K562 (cell line): ENCODE results near the gene VWA2.

Experiments
- ADNP ChIP-seq: fragments of 200-800 bp; sonication (Bioruptor generic); IDR thresholded peaks from 2 replicates; pipeline ENCODE4 v1.6.1; 2016; ENCODE audit warnings: missing genetic modification characterization, missing compliant biosample characterization
- CC2D1A ChIP-seq: fragments of 450-650 bp; IDR thresholded peaks from 2 replicates; pipeline ENCODE4 v1.6.1; 2017; ENCODE audit warnings: mild to moderate bottlenecking
- FOS ChIP-seq: IDR thresholded peaks from 3 replicates; pipeline ENCODE4 v1.6.1; 2011; ENCODE audit not compliant: insufficient read length; ENCODE audit errors: extremely low read depth
- L3MBTL2 ChIP-seq: fragments of 450-650 bp; IDR thresholded peaks from 2 replicates; pipeline ENCODE4 v1.6.1; 2016; ENCODE audit warnings: mild to moderate bottlenecking, moderate library complexity
- POLR2AphosphoS5 ChIP-seq: IDR thresholded peaks from 2 replicates; pipeline ENCODE4 v1.6.1; 2011; ENCODE audit warnings: mild to moderate bottlenecking, low read depth, low read length, moderate library complexity; ENCODE audit not compliant: control insufficient read depth, insufficient read depth
- RFX1 ChIP-seq: fragments of 450-650 bp; IDR thresholded peaks from 2 replicates; pipeline ENCODE4 v1.6.1; 2016; ENCODE audit warnings: mild to moderate bottlenecking, moderate library complexity
- SRF ChIP-seq, 2 experiments: fragments of 250-450, 450-650 bp in 1 of 2; sonication (Bioruptor Pico) in 1 of 2; sonication (generic) in 1 of 2; formaldehyde crosslinking; IDR thresholded peaks; 2 replicates each; pipeline versions ENCODE4 v1.5.0 to v1.5.1; 2020 to 2022; ENCODE audit warnings: mild to moderate bottlenecking in 1 of 2, missing genetic modification reagents in 1 of 2
- SRSF9 ChIP-seq: fragments of 200-400 bp; formaldehyde crosslinking; IDR thresholded peaks from 2 replicates; pipeline ENCODE4 v1.6.1; 2017; ENCODE audit warnings: low read depth, low read length, borderline replicate concordance
- ZNF384 ChIP-seq: IDR thresholded peaks from 2 replicates; pipeline ENCODE4 v1.6.1; 2012; ENCODE audit warnings: low read depth, low read length, improper control_type of control experiment
- TF ChIP-seq, protein P1 (sequence below): sonication (generic); formaldehyde crosslinking; IDR thresholded peaks from 2 replicates; pipeline ENCODE4 v1.8.1; 2023; ENCODE audit warnings: mild to moderate bottlenecking, missing genetic modification reagents
- TF ChIP-seq, protein P2 (sequence below), 3 experiments: IDR thresholded peaks in 2 of 3; conservative IDR thresholded peaks in 1 of 3; 2 replicates each; pipeline ENCODE4 v1.5.1; 2011 to 2012; ENCODE audit warnings: low read length in 3 of 3, mild to moderate bottlenecking in 3 of 3, control low read depth in 2 of 3, improper control_type of control experiment in 1 of 3, inconsistent platforms in 1 of 3, low read depth in 1 of 3, mixed read lengths in 1 of 3, moderate library complexity in 1 of 3; ENCODE audit not compliant: insufficient read depth in 2 of 3

DNA sequence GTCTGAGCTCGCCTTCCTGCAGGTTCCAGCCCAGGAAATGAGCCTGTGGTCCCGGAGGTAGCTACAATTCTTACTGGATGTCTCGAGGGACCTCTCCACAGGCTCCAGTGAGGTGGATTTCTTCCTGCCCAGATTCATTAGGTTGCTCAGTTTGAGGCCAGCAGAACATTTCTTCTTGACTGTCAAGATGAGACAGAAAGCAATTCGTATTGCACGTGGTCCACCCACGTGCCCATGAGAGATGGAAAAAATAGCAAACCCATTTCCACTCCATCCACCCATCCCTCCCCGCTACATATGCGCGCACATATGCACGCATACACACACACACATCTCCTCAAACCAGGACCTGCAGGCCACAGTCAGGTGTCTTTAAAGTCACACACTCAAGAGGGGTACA lies 68.7 kb downstream of the VWA2 start:
- TF ChIP-seq ADNP (tag) (no peak), FOS (no peak), RFX1 (no peak), SRSF9 (no peak), SRF (CRISPR knock-in tag; IDR thresholded peaks at IDR 0.05) (no peak), CC2D1A (no peak), ZNF384 (no peak), L3MBTL2 (no peak), POLR2AphosphoS5 (no peak)
- TF ChIP-seq, protein P1, sequence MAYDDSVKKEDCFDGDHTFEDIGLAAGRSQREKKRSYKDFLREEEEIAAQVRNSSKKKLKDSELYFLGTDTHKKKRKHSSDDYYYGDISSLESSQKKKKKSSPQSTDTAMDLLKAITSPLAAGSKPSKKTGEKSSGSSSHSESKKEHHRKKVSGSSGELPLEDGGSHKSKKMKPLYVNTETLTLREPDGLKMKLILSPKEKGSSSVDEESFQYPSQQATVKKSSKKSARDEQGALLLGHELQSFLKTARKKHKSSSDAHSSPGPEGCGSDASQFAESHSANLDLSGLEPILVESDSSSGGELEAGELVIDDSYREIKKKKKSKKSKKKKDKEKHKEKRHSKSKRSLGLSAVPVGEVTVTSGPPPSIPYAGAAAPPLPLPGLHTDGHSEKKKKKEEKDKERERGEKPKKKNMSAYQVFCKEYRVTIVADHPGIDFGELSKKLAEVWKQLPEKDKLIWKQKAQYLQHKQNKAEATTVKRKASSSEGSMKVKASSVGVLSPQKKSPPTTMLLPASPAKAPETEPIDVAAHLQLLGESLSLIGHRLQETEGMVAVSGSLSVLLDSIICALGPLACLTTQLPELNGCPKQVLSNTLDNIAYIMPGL (CRISPR knock-in tag), result no peak
- TF ChIP-seq, protein P2, sequence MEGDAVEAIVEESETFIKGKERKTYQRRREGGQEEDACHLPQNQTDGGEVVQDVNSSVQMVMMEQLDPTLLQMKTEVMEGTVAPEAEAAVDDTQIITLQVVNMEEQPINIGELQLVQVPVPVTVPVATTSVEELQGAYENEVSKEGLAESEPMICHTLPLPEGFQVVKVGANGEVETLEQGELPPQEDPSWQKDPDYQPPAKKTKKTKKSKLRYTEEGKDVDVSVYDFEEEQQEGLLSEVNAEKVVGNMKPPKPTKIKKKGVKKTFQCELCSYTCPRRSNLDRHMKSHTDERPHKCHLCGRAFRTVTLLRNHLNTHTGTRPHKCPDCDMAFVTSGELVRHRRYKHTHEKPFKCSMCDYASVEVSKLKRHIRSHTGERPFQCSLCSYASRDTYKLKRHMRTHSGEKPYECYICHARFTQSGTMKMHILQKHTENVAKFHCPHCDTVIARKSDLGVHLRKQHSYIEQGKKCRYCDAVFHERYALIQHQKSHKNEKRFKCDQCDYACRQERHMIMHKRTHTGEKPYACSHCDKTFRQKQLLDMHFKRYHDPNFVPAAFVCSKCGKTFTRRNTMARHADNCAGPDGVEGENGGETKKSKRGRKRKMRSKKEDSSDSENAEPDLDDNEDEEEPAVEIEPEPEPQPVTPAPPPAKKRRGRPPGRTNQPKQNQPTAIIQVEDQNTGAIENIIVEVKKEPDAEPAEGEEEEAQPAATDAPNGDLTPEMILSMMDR (IDR thresholded peaks at IDR 0.05 in 2 of 3, conservative IDR thresholded peaks at IDR 0.05 in 1 of 3; ENCODE audit: insufficient read depth in 2 of 3, low read depth in 1 of 3, low read length in 3 of 3), result no peak
